ENCODE results near the gene DLEC1.
"Not testable (repeated sequence)": the region's sequence is repeated elsewhere in the genome, so short reads cannot be mapped to it uniquely, and the experiment has no call there.

Gene DLEC1

GRCh38 chr3:38020342-38020726, 18.7 kb upstream of the DLEC1 start:
- no peak for DNase-seq

- DNase-seq, result no peak
Observed at GRCh38 chr3:38021196-38021595, 17.8 kb upstream of the DLEC1 start.

DNA sequence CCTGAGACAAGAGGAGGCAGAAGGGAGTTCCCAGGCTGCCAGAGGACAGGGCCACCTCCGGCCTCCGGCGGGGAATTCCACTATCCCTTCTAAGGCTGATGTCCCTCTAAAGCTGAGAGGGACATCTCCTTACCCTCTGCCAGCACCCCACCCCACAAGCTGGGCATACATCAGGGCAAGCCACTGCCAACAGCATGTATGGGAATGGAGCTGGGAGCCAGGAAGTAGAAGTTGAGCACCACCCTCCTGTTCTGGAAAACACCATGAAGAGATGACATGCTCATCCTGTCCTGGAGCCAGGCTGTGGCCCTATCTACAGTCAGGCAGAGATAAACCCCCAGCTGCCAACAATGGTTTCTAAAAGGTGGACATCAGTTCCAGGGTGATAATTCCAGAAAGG, 16.7 kb upstream of the DLEC1 start:
- DNase-seq, result no peak

DNA sequence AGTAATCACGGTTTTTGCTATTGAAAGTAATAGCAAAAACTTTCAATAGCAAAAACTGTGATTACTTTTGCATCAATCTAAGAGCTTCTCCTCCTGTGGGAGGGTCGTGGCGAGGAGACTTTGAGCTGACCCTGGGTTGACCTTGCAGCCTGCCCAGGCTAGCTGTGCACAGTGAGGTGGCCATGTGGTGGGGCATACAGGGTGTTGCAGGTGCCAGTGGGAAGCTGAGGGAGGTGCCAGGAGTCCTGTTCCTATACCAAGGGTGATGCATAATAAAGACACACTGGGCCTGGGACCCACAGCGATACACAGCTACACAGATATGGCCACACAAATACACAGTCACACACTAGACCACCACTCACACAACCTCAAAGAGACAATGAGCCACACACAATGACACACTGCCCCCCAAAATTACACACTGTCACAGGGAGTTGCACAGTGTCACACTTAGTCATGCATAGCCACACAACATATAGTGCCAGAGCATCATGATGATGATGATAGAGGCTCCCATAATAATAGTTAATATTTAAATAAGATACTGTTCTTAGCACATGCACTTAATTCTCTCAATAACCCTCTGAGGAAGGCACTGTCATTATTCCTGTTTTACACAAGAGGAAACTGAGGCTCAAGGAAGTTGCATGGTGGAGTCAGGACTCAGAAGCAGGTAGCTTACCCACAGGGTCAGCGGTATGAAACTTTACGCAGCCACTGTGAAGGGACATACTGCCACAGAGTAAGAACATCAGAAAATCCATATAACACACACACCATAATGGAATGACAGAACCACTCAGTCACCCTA, 15.9 kb upstream of the DLEC1 start:
- DNase-seq, result no peak

DNA sequence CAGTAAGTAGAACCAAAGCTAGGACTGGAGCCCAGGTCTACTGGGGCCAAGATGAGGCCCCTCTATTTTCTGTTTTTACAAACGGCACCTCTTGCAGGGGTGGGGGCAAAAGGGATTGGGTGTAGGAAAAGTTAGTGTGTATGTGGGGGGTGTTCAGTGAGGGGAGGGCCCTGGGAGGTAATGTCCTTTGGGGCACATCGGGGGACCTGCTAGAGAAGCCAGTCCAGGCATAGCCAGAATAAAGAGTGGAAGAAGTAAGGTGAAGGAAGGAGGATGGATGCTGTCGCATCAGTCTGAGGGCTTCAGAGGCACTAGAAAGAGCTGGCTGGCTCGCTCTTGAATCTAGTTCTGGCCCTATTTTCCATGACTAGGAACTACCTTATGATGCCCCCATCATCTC, 12.2 kb upstream of the DLEC1 start:
- no peak for DNase-seq

GRCh38 chr3:38027466-38028465, 11.2 kb upstream of the DLEC1 start:
- DNase-seq, result no peak

DNA sequence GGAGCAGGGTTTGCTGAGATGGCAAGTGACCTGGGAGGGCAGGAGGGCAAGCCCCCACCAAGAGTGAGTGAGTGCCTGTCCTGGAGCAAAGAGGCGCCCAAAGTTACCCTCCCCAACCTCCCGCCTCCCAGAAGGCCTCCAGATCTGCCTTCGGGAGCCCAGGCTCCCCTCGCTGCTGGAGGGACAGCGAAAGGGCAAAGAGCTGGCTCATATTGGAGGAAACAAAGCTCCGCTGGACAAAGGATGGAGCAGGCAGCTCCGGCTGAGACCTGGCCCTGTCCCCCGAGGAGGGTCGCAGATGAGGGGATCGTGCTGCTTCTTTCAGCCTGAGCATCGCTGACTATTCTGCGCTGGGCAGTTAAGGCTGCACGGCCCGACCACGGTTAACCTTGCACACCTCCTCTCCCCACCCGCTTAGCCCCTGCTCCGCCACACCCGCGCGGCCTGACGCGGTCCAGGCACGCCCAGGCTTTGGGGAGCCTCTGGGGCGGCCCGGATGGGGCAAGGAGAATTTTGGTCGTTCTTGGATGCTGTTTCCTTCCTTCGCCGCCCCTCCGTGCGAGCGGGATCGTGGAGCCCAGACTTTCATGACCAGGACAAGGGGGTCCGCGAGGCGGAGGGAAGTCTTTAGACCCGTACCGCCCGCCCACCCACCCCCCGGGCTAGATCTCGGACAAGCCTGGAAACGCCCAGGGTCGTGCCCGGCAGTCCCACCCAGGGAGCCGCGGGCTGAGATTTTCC, 10.2 kb upstream of the DLEC1 start:
- DNase-seq, result no peak

GRCh38 chr3:38029400-38030125, 9.4 kb upstream of the DLEC1 start, which contains the start of gene PLCD1:
Gene PLCD1, minus strand, starts transcription at chr3:38029642. Its CDS starts 103 bp downstream, at chr3:38029539.
- DNase-seq, result no peak

- no peak for DNase-seq
Observed at GRCh38 chr3:38030126-38031021, 8.6 kb upstream of the DLEC1 start.

DNA sequence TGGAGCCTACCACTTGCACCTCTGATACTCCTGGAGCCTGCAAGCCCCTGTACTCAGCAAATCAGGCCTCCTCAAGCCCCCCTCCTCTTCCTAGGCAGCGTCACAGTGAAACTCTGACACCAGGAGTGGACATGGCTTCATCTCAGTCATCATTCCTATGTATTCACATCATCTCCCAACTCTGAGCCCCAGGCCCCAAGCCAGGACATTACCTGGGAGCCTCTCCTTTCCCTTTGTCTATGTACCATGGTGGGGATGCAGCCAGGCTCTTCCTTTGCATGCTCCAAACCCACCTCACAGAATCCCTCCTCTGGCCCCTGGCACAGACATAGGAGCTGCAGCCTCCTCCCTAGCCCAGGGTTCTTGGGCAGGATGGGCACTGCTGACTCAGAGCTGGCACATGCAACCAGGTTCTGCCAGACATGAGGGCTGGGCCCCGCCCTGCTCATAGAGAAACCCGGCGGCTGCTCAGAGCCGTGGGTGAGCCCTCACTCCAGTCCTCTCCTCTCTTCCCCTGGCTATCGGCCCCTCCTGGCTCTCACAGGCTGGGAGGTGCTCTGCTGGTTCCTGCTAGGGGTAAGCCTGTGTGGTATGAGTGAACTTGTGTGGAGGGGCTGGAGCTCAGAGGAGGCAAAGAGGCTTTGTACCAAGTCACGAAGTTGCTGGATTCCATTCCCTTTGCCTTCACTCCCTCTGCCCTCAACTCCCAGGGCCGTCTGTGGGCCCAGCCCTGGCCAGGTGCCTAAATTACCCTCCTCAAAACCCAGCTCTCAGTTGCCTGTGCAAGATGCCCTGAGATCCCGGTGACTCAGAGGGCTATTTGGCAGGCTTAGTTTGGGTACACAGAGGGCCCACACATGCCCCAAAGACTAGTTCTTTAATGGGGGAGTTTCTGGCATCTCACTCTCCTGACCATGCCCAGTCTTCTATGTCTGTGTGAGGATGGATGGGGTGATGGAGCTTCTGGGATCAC, 7.7 kb upstream of the DLEC1 start:
- DNase-seq, result no peak

DNA sequence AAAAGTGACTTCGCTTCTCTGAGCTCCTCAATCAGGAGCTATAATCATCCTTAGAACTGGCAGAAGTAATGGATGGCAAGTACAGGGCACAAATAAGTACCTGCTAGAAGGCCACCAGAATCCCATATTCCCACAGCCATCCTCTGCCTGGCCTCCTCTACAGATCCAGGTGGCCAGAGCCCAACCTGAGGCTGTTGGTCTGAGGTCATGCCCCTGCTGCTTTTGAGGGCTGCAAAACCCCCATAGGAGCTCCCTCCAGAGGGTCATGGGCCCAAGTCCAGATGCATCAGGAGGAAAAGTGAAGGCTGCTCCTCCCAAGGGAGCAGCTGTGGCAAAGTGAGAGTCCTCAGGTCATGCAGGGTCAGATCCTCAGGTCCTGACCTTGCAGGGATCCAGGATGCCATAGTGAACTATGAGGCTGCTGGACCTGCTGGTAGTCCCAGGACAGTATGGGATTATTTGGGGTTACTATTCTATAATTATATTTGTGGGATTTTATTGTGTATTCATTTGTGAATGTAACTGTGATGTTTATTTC, 6.6 kb upstream of the DLEC1 start:
- DNase-seq, result no peak

DNA sequence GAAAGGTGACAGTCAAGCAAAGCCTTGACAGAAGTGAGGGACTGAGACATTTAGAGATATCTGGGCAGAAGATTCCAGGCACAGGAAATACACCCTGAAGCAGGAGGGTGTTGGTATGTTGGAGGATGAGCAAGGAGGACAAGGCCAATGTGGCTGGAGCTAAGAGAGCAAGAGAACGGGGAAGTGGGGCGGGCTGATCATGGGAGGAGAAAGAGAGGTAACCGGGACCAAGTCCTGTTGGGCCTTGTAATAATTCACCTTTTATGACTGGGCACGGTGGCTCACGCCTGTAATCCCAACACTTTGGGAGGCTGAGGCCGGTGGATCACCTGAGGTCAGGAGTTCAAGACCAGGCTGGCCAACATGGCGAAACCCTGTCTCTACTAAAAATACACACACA, 5.4 kb upstream of the DLEC1 start:
- DNase-seq, result not testable (repeated sequence)

DNA sequence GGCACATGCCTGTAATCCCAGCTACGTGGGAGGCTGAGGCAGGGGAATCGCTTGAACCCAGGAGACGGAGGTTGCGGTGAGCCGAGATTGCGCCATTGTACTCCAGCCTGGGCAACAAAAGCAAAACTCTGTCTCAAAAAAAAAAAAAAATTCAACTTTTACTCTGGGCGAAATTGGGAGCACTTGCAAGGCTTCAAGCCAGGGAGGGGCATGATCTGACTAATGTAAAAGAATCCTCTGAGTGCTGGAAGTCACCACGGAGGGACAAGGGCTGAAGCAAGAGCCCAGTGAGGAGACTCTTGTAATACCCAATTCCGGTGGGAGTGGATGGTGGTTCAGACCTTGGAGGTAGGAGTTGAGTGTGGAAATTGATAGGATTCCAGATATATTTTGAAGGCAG, 4.7 kb upstream of the DLEC1 start:
- not testable (repeated sequence) for DNase-seq

DNA sequence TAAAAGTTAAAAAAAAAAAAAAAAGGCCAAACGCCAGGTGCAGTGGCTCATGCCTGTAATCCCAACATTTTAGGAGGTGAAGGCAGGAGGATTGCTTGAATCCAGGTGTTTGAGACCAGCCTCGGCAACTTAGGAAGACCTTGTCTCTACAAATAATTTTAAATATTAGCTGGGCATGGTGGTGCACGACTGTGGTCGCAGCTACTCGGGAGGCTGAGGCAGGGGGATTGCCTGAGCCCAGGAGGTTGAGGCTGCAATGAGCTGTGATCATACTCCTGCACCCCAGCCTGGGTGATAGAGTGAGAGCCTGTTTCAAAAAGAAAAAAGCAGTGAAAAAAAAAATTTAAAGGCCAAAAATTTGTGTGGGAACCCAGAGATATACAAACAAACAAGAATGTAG, 2.7 kb upstream of the DLEC1 start:
- no peak for DNase-seq

GRCh38 chr3:38036906-38037305, 2.1 kb upstream of the DLEC1 start:
- no peak for DNase-seq

GRCh38 chr3:38038447-38038911, 529 bp upstream of the DLEC1 start:
- DNase-seq, result no peak

- no peak for DNase-seq
Observed at GRCh38 chr3:38039899-38040261, 872 bp downstream of the DLEC1 start.

- no peak for DNase-seq
Observed at GRCh38 chr3:38040401-38040800, 1.4 kb downstream of the DLEC1 start.

DNA sequence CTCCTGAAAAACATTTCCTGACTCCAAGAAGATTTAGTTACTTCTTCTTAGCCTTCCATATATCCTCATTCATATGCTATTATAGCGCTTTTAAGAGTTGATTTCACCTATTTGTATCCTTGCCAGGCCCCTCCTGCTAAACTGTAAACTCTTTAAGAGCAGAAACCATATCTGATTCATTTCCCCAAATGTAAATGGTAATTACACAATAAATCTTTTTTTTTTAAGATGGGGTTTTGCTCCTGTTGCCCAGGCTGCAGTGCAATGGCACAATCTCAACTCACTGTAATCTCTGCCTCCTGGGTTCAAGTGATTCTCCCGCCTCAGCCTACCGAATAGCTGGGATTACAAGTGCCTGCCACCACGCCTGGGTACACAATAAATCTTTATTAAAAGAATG, 4.5 kb downstream of the DLEC1 start:
- DNase-seq, result no peak

DNA sequence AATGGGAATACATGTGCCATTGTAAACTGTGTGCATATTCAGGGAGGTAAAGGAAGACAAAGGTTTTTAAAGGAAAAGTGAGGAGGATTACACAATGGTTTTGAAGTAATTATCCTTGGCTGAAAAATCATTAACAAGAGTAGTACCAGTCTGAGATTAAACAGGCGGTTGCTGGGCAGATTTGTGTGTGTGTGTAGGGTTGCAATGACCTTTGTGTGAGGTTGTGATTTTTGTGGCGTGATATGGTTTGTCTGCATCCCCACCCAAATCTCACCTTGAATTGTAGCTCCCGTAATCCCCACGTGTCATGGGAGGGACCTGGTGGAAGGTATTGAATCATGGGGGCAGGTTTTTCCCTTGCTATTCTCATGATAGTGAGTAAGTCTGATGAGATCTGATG, 7.0 kb downstream of the DLEC1 start:
- no peak for DNase-seq

All from NCI-H2107 (cell line).